GM10248 (cell line): ENCODE data around the gene KCNMA1.

ENCODE experiments used
- CTCF ChIA-PET: fragments of 300-600 bp; sonication (Branson Sonifier 250); formaldehyde crosslinking; extraction: SDS; loops from one replicate; lab custom pipeline; 2021; ENCODE audit warnings: antibody characterized with exemption; lab: Yijun Ruan, JAX
- POLR2A ChIA-PET: fragments of 350-650 bp; sonication (Branson Sonifier 250); formaldehyde crosslinking; extraction: SDS; loops from one replicate; lab custom pipeline; 2020; ENCODE audit warnings: antibody characterized with exemption; lab: Yijun Ruan, JAX
- DNase-seq: peaks from one replicate; pipeline ENCODE4 v3.0.0; 2012; ENCODE audit errors: extremely low spot score
- TF ChIP-seq, protein P1 (sequence below): IDR thresholded peaks from 2 replicates; pipeline ENCODE4 v1.5.1; 2012; ENCODE audit warnings: mild to moderate bottlenecking, low read depth; ENCODE audit errors: extremely low read depth, missing control alignments, control extremely low read depth

Gene KCNMA1

GRCh38 chr10:77339166-77339565 is 298.4 kb downstream of the KCNMA1 start:
- ChIA-PET CTCF (interaction anchor here (1.8 kb wide), 1 partner anchor 12 kb away, joined by 4 read pairs; no protein-coding TSS in a partner anchor), POLR2A (no interaction called here)
- TF ChIP-seq, protein P1, sequence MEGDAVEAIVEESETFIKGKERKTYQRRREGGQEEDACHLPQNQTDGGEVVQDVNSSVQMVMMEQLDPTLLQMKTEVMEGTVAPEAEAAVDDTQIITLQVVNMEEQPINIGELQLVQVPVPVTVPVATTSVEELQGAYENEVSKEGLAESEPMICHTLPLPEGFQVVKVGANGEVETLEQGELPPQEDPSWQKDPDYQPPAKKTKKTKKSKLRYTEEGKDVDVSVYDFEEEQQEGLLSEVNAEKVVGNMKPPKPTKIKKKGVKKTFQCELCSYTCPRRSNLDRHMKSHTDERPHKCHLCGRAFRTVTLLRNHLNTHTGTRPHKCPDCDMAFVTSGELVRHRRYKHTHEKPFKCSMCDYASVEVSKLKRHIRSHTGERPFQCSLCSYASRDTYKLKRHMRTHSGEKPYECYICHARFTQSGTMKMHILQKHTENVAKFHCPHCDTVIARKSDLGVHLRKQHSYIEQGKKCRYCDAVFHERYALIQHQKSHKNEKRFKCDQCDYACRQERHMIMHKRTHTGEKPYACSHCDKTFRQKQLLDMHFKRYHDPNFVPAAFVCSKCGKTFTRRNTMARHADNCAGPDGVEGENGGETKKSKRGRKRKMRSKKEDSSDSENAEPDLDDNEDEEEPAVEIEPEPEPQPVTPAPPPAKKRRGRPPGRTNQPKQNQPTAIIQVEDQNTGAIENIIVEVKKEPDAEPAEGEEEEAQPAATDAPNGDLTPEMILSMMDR: no peak

GRCh38 chr10:77338143-77338542 is 299.5 kb downstream of the KCNMA1 start:
- ChIA-PET CTCF (interaction anchor here (1.0 to 1.8 kb wide), 3 partner anchors 13 to 21 kb away, joined by 4 to 7 read pairs (median 4); no protein-coding TSS in a partner anchor), POLR2A (no interaction called here)
- TF ChIP-seq, protein P1: no peak
- no peak for DNase-seq

More at GRCh38 chr10:77339166-77339565, 298.4 kb downstream of the KCNMA1 start:
- DNase-seq: no peak

DNA sequence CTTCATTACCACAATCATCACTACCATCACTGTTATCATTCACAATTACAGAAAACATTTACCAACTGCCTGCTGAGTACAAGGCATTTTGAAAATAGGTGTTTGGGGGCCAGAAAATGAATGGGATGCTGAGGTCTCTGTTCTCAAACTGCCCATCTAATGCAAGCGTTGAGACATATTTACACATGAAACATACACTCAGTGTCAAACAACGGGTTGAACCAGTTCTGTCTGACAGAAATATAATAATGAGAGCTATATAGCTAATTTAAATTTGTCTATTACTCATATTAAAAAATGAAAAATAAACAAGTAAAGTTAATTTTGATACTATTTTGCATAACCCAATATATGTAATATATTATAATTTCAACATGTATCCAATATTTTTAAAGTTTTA is 303.1 kb downstream of the KCNMA1 start:
- CTCF ChIA-PET: no interaction called here
- DNase-seq: no peak
- POLR2A ChIA-PET: no interaction called here
- TF ChIP-seq, protein P1: no peak

DNA sequence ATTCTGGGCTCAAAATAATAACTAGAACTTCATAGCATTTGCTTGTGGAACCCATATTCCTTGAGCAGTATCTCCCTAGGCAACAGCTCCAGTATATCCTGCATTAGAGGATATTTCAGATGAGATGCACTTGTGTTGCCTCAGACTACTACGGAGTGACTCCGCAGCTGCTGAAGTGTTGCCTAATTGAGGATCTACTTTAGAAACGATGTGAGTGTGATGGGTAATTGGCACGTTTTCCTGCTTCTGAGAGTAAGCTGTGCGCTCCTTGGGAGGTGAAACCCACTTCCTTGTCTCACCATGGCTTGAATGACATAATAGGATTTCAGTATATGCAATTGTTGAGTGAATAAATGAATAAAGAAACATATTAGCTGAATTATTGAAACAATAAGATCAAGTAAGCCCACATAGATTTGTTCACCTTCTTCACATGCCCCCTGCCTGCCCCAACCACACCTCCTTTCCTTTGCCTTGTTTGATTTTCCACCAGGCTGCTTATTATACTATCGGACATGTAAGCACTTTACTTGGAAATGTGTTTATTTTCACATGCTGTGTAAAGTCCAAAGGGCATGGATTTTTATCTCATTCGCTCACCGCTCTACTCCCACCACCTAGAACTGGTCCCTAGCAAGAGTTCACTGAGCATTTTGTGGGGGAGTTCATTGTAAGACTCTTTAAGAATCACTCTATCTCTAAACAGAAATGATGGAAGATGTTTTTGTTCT is 303.8 kb downstream of the KCNMA1 start:
- ChIA-PET CTCF (interaction anchor here (1.3 kb wide), 1 partner anchor 10 kb away, joined by 3 read pairs; no protein-coding TSS in a partner anchor), POLR2A (no interaction called here)
- TF ChIP-seq, protein P1: no peak
- no peak for DNase-seq

GRCh38 chr10:77332256-77332655 is 305.4 kb downstream of the KCNMA1 start:
- CTCF ChIA-PET: interaction anchor here (1.3 kb wide), 1 partner anchor 8 kb away, joined by 3 read pairs; no protein-coding TSS in a partner anchor
- TF ChIP-seq, protein P1: no peak
- DNase-seq: no peak
- POLR2A ChIA-PET: no interaction called here

GRCh38 chr10:77328272-77328816 is 309.3 kb downstream of the KCNMA1 start:
- ChIA-PET POLR2A (no interaction called here), CTCF (no interaction called here)
- no peak for DNase-seq
- TF ChIP-seq, protein P1: no peak
